ENCODE measurements around the gene TKT.

TKT gene

GRCh38 chr3:53238051-53238850 lies 17.6 kb downstream of the TKT start:
- Histone ChIP-seq H3K27me3 (ENCODE audit: insufficient read depth, poor library complexity, severe bottlenecking) (no peaks in the 10 kb centered on the region), H3K27ac (replicated peaks) (peak overlapping the region; percentile 33; the same call in 1 of the 2 replicates), H3K4me3 (replicated peaks; ENCODE audit: insufficient read depth, low read length) (no peak overlapping the region)
- TF ChIP-seq REST (IDR thresholded peaks at IDR 0.05; ENCODE audit: insufficient replicate concordance, low read depth), result no peak
- TF ChIP-seq CTCF (IDR thresholded peaks at IDR 0.05; ENCODE audit: insufficient read depth, low read length), result no peak
- TF ChIP-seq SPI1 (IDR thresholded peaks at IDR 0.05; ENCODE audit: borderline replicate concordance, low read depth), result no peak
- TF ChIP-seq GABPA (IDR thresholded peaks at IDR 0.05; ENCODE audit: low read depth), result no peak
- TF ChIP-seq POLR2AphosphoS5 (IDR thresholded peaks at IDR 0.05; ENCODE audit: low read depth), result no peak
- DNase-seq (ENCODE audit: low read depth in 1 of 2, low spot score in 1 of 2), result no peak

- no peak; the same call in 1 of the 2 replicates for TF ChIP-seq POLR2AphosphoS5 (IDR thresholded peaks at IDR 0.05; ENCODE audit: low read depth)
- TF ChIP-seq SPI1 (IDR thresholded peaks at IDR 0.05; ENCODE audit: borderline replicate concordance, low read depth), result no peak
- no peak for TF ChIP-seq REST (IDR thresholded peaks at IDR 0.05; ENCODE audit: insufficient replicate concordance, low read depth)
- no peak for TF ChIP-seq GABPA (IDR thresholded peaks at IDR 0.05; ENCODE audit: low read depth)
- no peak for TF ChIP-seq CTCF (IDR thresholded peaks at IDR 0.05; ENCODE audit: insufficient read depth, low read length)
- Histone ChIP-seq H3K4me3 (replicated peaks; ENCODE audit: insufficient read depth, low read length) (no peak overlapping the region), H3K27ac (replicated peaks) (peak overlapping the region; percentile 69), H3K27me3 (ENCODE audit: insufficient read depth, poor library complexity, severe bottlenecking) (no peaks in the 10 kb centered on the region)
- peak in 1 of 2 experiments; percentile 79 for DNase-seq (ENCODE audit: low read depth in 1 of 2, low spot score in 1 of 2)
Observed at GRCh38 chr3:53236112-53236841, 19.5 kb downstream of the TKT start.

- DNase-seq (ENCODE audit: low read depth in 1 of 2, low spot score in 1 of 2), result no peak
- Histone ChIP-seq H3K4me3 (replicated peaks; ENCODE audit: insufficient read depth, low read length) (no peak overlapping the region), H3K27ac (replicated peaks) (peak overlapping the region; percentile 69), H3K27me3 (ENCODE audit: insufficient read depth, poor library complexity, severe bottlenecking) (no peaks in the 10 kb centered on the region)
- TF ChIP-seq GABPA (IDR thresholded peaks at IDR 0.05; ENCODE audit: low read depth) (no peak), SPI1 (IDR thresholded peaks at IDR 0.05; ENCODE audit: borderline replicate concordance, low read depth) (no peak), CTCF (IDR thresholded peaks at IDR 0.05; ENCODE audit: insufficient read depth, low read length) (no peak)
Observed at GRCh38 chr3:53235545-53235944, 20.3 kb downstream of the TKT start.

Measured in HL-60 (cell line).